Ovary (tissue), 3 donors: ENCODE data around the gene C1QTNF1.

Source experiments
- EP300 ChIP-seq: sonication (generic); formaldehyde crosslinking; IDR thresholded peaks from one replicate; pipeline ENCODE4 v1.6.1; 2017; ENCODE audit warnings: antibody characterized with exemption
- POLR2A ChIP-seq: fragments of 450-650 bp; IDR thresholded peaks from one replicate; pipeline ENCODE4 v1.6.1; 2017; ENCODE audit warnings: antibody characterized with exemption, mild to moderate bottlenecking, moderate library complexity
- TF ChIP-seq, protein P1 (sequence below), 3 donors: fragments of 450-650 bp in 2 of 3; fragments of 200-600 bp in 1 of 3; IDR thresholded peaks; one replicate each; pipeline versions ENCODE4 v1.5.1 to v1.8.0; 2016 to 2022; ENCODE audit warnings: antibody characterized with exemption in 3 of 3, mild to moderate bottlenecking in 1 of 3
- donor health status: DM: no; HTN: no; CAD: no.

DNA sequence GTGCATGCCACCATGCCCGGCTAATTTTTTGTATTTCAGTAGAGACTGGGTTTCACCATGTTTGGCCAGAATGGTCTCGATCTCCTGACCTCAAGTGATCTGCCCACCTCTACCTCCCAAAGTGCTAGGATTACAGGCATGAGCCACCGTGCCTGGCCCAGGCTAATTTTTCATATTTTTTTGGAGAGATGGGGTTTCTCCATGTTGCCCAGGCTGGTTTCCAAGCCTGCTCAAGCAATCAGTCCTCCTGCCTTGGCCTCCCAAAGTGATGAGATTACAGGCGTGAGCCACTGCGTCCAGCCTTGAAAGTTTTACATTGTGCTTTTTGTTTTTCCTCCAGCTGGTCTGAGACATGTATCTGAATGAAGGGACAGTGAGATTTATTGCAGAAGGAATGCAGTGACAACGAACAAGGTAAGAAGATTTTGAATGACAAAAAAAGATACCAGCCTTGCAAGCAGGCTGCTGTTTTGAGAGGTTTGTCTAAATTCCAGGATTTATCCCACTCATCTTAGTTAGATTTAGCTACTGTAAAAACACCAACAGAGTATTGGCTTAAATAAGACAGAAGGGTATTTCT, 47.3 kb downstream of the C1QTNF1 start:
- TF ChIP-seq, protein P1, sequence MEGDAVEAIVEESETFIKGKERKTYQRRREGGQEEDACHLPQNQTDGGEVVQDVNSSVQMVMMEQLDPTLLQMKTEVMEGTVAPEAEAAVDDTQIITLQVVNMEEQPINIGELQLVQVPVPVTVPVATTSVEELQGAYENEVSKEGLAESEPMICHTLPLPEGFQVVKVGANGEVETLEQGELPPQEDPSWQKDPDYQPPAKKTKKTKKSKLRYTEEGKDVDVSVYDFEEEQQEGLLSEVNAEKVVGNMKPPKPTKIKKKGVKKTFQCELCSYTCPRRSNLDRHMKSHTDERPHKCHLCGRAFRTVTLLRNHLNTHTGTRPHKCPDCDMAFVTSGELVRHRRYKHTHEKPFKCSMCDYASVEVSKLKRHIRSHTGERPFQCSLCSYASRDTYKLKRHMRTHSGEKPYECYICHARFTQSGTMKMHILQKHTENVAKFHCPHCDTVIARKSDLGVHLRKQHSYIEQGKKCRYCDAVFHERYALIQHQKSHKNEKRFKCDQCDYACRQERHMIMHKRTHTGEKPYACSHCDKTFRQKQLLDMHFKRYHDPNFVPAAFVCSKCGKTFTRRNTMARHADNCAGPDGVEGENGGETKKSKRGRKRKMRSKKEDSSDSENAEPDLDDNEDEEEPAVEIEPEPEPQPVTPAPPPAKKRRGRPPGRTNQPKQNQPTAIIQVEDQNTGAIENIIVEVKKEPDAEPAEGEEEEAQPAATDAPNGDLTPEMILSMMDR (IDR thresholded peaks at IDR 0.05), result no peak
- TF ChIP-seq POLR2A, result no peak
- no peak for TF ChIP-seq EP300
